Prostate gland (tissue), 2 donors: ENCODE results near the gene OR10H3.

Source experiments
- CTCF ChIP-seq, 4 experiments: fragments of 200-600 bp in 2 of 4; fragments of 450-650 bp in 2 of 4; sonication (generic) in 2 of 4; IDR thresholded peaks; 1 replicate in 3 of 4; 2 replicates in 1 of 4; pipeline ENCODE4 v1.5.1; 2016 to 2019; ENCODE audit warnings: antibody characterized with exemption in 4 of 4, mild to moderate bottlenecking in 2 of 4, moderate library complexity in 2 of 4
- POLR2A ChIP-seq: fragments of 450-650 bp; IDR thresholded peaks from one replicate; pipeline ENCODE4 v1.6.1; 2016; ENCODE audit warnings: antibody characterized with exemption, mild to moderate bottlenecking
- POLR2AphosphoS5 ChIP-seq: sonication (generic); formaldehyde crosslinking; IDR thresholded peaks from one replicate; pipeline ENCODE4 v1.6.1; 2017; ENCODE audit warnings: antibody characterized with exemption

GRCh38 chr19:15702534-15702930 lies 35.3 kb upstream of the OR10H3 start:
- no peak for TF ChIP-seq CTCF (IDR thresholded peaks at IDR 0.05)
- TF ChIP-seq POLR2A: no peak
- TF ChIP-seq POLR2AphosphoS5: no peak
